Activated naive CD8-positive, alpha-beta T cell treated with anti-CD3 and anti-CD28 coated beads, Interleukin-2, amount 10 ng/mL, durations not matched to agents 7 days and 5 days (primary cell): ENCODE results near the gene ANKRD50. TPM values are rescaled to one million over a fixed set of nuclear protein-coding genes. Genes with fewer than 3 reads are reported as not detected.

ENCODE experiments used
- ATAC-seq: fragments of 150-1000 bp; cut with Tn5 transposase; one replicate; pipeline ENCODE4 v1.10.0; 2021; ENCODE audit warnings: low read depth, moderate library complexity
- POLR2A ChIA-PET: fragments of 350-600 bp; sonication (Branson Sonifier 250); formaldehyde crosslinking; loops from one replicate; lab custom pipeline; 2021; ENCODE audit warnings: antibody characterized with exemption; lab: Charles Lee
- DNase-seq: peaks from one replicate; pipeline ENCODE4 v3.0.0; 2021
- H3K27ac Mint-ChIP-seq: one replicate; pipeline ENCODE4 v1.8.0; 2022; ENCODE audit warnings: mild to moderate bottlenecking, mixed read lengths
- H3K27me3 Mint-ChIP-seq: one replicate; pipeline ENCODE4 v1.8.0; 2022; ENCODE audit warnings: mild to moderate bottlenecking, moderate library complexity, mixed read lengths
- H3K36me3 Mint-ChIP-seq: one replicate; pipeline ENCODE4 v1.8.0; 2021; ENCODE audit warnings: mild to moderate bottlenecking, mixed read lengths
- H3K4me1 Mint-ChIP-seq: one replicate; pipeline ENCODE4 v1.8.0; 2021; ENCODE audit warnings: mixed read lengths
- H3K4me3 Mint-ChIP-seq: one replicate; pipeline ENCODE4 v1.8.0; 2022; ENCODE audit warnings: mild to moderate bottlenecking, moderate library complexity, mixed read lengths
- H3K9me3 Mint-ChIP-seq: one replicate; pipeline ENCODE4 v1.8.0; 2021; ENCODE audit warnings: mixed read lengths
- total RNA-seq, 2 experiments: library from RNA; stranded (reverse); gene quantifications; one replicate each; pipeline ENCODE4 v1.2.3, GENCODE V29; 2021

Gene ANKRD50
- total RNA-seq, 2 experiments from 2014 or later: 0.11 to 0.28 TPM

GRCh38 chr4:124694306-124694705 lies 18.2 kb downstream of the ANKRD50 start:
- Mint-ChIP-seq H3K9me3 (peaks cover 2% of the 10 kb centered on the region), H3K4me3 (no peak overlapping the region), H3K27me3 (no peaks in the 10 kb centered on the region), H3K4me1 (no peaks in the 10 kb centered on the region), H3K27ac (no peak overlapping the region), H3K36me3 (no peaks in the 10 kb centered on the region)
- ATAC-seq (no peak), DNase-seq (no peak)
- POLR2A ChIA-PET: no interaction called here

GRCh38 chr4:124691801-124692200 lies 20.7 kb downstream of the ANKRD50 start:
- Mint-ChIP-seq H3K4me3 (no peak overlapping the region), H3K9me3 (peaks cover 2% of the 10 kb centered on the region), H3K27ac (no peak overlapping the region), H3K27me3 (no peaks in the 10 kb centered on the region), H3K36me3 (no peaks in the 10 kb centered on the region), H3K4me1 (no peaks in the 10 kb centered on the region)
- ATAC-seq (no peak), DNase-seq (no peak)
- POLR2A ChIA-PET: no interaction called here

DNA sequence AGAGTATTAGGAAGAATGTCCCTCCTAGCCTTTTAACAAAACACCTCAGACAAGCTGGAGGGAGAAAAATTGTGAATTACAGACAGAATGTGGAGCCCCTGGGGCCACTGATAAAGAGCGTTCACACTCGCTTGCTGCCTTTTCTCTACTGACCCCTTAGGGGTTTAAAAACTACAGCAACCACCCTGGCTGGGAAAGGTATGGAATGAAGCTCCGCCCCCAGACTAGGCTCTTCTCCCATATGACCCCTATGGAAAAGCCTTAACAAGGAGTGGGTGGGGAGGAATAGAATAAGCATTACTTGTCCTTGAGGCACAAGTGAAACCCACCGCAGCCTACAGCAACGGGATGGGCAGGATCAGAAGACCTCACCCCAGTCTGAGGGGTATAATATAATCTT lies 26.3 kb downstream of the ANKRD50 start:
- ATAC-seq (no peak), DNase-seq (no peak)
- H3K36me3 Mint-ChIP-seq: no peaks in the 10 kb centered on the region
- no peaks in the 10 kb centered on the region for H3K9me3 Mint-ChIP-seq
- POLR2A ChIA-PET: no interaction called here
- H3K4me1 Mint-ChIP-seq: no peaks in the 10 kb centered on the region
- no peak overlapping the region for H3K4me3 Mint-ChIP-seq
- no peak overlapping the region for H3K27ac Mint-ChIP-seq
- no peaks in the 10 kb centered on the region for H3K27me3 Mint-ChIP-seq

GRCh38 chr4:124685851-124686250 lies 26.7 kb downstream of the ANKRD50 start:
- Mint-ChIP-seq H3K27ac (no peak overlapping the region), H3K36me3 (no peaks in the 10 kb centered on the region), H3K9me3 (no peaks in the 10 kb centered on the region), H3K4me3 (no peak overlapping the region), H3K4me1 (no peaks in the 10 kb centered on the region), H3K27me3 (no peaks in the 10 kb centered on the region)
- ATAC-seq: no peak
- POLR2A ChIA-PET: no interaction called here
- DNase-seq: no peak

GRCh38 chr4:124684301-124684700 lies 28.2 kb downstream of the ANKRD50 start:
- Mint-ChIP-seq H3K9me3 (no peaks in the 10 kb centered on the region), H3K4me3 (no peak overlapping the region), H3K27me3 (no peaks in the 10 kb centered on the region), H3K4me1 (no peaks in the 10 kb centered on the region), H3K27ac (no peak overlapping the region), H3K36me3 (no peaks in the 10 kb centered on the region)
- DNase-seq (no peak), ATAC-seq (no peak)
- POLR2A ChIA-PET: no interaction called here

DNA sequence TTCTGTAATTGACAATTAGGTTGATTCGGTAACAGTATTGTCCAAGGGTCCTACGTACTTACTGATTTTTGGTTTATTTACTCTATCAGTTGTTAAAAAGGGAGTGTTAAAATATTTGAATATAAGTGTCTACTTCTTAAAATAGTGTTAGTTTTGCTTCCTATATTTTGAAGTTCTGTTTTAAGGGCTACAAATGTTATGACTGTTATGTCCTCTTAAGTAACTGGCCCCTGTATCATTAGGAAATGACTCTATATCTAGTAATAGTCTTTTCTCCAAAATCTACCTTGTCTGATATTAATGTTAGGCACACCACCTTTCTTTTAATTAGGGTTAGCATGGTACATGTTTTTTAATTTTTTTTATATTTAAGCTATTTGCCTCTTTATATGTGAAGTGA lies 30.1 kb downstream of the ANKRD50 start:
- Mint-ChIP-seq H3K9me3 (no peaks in the 10 kb centered on the region), H3K4me3 (no peak overlapping the region), H3K27ac (no peak overlapping the region), H3K27me3 (no peaks in the 10 kb centered on the region), H3K4me1 (no peaks in the 10 kb centered on the region), H3K36me3 (no peaks in the 10 kb centered on the region)
- POLR2A ChIA-PET: no interaction called here
- ATAC-seq: no peak
- no peak for DNase-seq

- POLR2A ChIA-PET: no interaction called here
- ATAC-seq (no peak), DNase-seq (no peak)
- no peaks in the 10 kb centered on the region for H3K36me3 Mint-ChIP-seq
- no peaks in the 10 kb centered on the region for H3K4me1 Mint-ChIP-seq
- H3K27ac Mint-ChIP-seq: no peak overlapping the region
- H3K9me3 Mint-ChIP-seq: peaks cover 2% of the 10 kb centered on the region
- no peaks in the 10 kb centered on the region for H3K27me3 Mint-ChIP-seq
- no peak overlapping the region for H3K4me3 Mint-ChIP-seq
Measured at GRCh38 chr4:124666496-124666895, 46.0 kb downstream of the ANKRD50 start.

DNA sequence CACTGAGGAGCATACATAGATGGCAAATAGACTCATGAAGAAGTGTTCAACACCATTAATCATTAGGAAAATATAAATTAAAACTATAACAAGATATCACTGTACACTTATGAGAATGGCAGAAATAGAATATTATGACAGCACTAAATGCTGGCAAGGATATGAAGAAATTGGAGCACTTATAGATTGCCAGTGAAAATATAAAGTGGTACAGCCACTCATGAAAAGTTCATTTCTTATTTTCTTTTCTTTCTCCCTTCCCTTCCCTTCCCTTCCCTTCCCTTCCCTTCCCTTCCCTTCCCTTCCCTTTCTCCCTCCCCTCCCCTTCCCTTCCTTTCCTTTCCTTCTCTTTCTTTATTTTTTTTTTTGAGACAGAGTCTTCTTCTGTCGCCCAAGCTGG lies 53.7 kb downstream of the ANKRD50 start:
- no peak overlapping the region for H3K4me3 Mint-ChIP-seq
- no peaks in the 10 kb centered on the region for H3K9me3 Mint-ChIP-seq
- no peaks in the 10 kb centered on the region for H3K36me3 Mint-ChIP-seq
- DNase-seq: no peak
- H3K27ac Mint-ChIP-seq: no peak overlapping the region
- ATAC-seq: no peak
- no peaks in the 10 kb centered on the region for H3K4me1 Mint-ChIP-seq
- H3K27me3 Mint-ChIP-seq: no peaks in the 10 kb centered on the region
- POLR2A ChIA-PET: no interaction called here

DNA sequence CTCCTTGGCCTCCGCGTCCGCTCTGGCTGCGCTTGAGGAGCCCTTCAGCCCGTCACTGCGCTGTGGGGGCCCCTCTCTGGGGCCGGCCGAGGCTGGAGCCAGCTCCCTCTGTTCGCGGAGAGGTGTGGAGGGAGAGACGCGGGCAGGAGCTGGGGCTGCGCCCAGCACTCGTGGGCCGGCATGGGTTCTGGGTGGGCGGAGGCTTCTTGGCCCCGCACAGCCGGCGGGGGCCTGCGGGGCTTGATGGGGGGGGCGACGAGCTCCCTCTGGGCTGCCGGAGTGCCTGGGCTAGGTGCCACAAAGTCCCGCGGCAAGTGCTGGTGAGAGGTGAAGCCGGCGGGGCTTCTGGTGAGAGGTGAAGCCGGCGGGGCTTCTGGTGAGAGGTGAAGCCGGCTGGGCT lies 61.9 kb downstream of the ANKRD50 start:
- Mint-ChIP-seq H3K27ac (no peak overlapping the region), H3K27me3 (no peaks in the 10 kb centered on the region), H3K36me3 (no peaks in the 10 kb centered on the region), H3K4me3 (no peak overlapping the region), H3K4me1 (no peaks in the 10 kb centered on the region), H3K9me3 (no peaks in the 10 kb centered on the region)
- no peak for DNase-seq
- no peak for ATAC-seq
- POLR2A ChIA-PET: no interaction called here

GRCh38 chr4:124647599-124647998 lies 64.9 kb downstream of the ANKRD50 start:
- POLR2A ChIA-PET: no interaction called here
- H3K4me1 Mint-ChIP-seq: no peaks in the 10 kb centered on the region
- H3K4me3 Mint-ChIP-seq: no peak overlapping the region
- no peaks in the 10 kb centered on the region for H3K36me3 Mint-ChIP-seq
- H3K27ac Mint-ChIP-seq: no peak overlapping the region
- no peak for ATAC-seq
- no peak for DNase-seq
- no peaks in the 10 kb centered on the region for H3K27me3 Mint-ChIP-seq
- no peaks in the 10 kb centered on the region for H3K9me3 Mint-ChIP-seq

DNA sequence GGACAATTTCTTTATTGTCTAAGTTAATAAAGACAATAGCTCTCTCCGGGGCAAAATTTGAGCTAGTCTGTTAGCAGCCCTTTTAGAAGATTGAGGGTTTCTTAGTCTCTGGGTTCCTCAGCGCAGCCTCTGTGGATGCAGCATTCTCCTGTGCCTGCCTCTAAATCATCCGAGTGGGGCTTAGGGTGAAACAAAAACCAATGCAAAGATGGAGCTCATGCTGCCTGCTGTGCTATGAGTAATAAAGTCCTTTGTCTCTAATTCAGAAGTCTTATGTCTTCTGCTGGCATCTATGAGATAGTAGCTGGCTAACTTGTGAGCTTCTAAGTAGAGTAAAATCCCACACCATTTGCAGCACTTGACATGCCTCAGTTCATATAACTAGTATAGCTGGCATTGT lies 67.9 kb downstream of the ANKRD50 start:
- DNase-seq (no peak), ATAC-seq (no peak)
- POLR2A ChIA-PET: no interaction called here
- Mint-ChIP-seq H3K9me3 (no peaks in the 10 kb centered on the region), H3K36me3 (no peaks in the 10 kb centered on the region), H3K4me1 (no peaks in the 10 kb centered on the region), H3K4me3 (no peak overlapping the region), H3K27me3 (no peaks in the 10 kb centered on the region), H3K27ac (no peak overlapping the region)

GRCh38 chr4:124642846-124643245 lies 69.7 kb downstream of the ANKRD50 start:
- Mint-ChIP-seq H3K27me3 (no peaks in the 10 kb centered on the region), H3K4me1 (no peaks in the 10 kb centered on the region), H3K27ac (no peak overlapping the region), H3K36me3 (no peaks in the 10 kb centered on the region), H3K4me3 (no peak overlapping the region), H3K9me3 (no peaks in the 10 kb centered on the region)
- ATAC-seq: no peak
- no peak for DNase-seq
- POLR2A ChIA-PET: no interaction called here

DNA sequence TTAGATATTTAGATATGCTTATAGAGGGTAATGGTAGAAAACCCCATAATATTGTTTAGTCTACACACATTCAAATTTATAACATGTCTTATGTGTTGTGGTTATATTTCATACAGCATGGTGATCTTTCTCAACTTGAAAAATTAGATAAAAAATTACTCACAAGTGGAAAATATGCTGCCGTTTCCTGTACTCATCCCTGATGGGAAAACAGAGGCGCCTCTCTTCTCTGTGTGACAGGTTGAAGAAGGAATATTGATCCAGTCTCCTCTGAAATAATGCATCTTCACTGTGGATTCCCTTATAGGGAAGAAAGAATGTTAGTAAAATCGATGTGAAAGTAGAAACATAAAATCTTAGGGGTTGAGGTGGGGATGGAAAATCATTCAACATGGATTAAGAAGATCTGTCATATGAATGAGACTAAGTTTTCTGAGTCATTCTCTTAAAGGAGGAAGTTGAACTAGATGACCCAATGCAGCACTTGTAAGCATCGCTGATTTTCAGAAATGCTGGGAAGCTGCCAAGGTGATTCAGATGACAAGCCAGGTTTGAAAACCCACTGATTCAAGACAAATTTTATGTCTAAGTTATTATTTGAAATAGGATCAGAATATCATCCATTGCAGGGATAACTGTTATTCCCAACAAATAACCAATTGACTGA lies 70.7 kb downstream of the ANKRD50 start:
- no peaks in the 10 kb centered on the region for H3K36me3 Mint-ChIP-seq
- no peak for DNase-seq
- no peak overlapping the region for H3K4me3 Mint-ChIP-seq
- peaks cover 2% of the 10 kb centered on the region for H3K27me3 Mint-ChIP-seq
- no peak overlapping the region for H3K27ac Mint-ChIP-seq
- POLR2A ChIA-PET: no interaction called here
- H3K9me3 Mint-ChIP-seq: no peaks in the 10 kb centered on the region
- H3K4me1 Mint-ChIP-seq: no peaks in the 10 kb centered on the region
- ATAC-seq: no peak

GRCh38 chr4:124640022-124640730 lies 72.4 kb downstream of the ANKRD50 start:
- POLR2A ChIA-PET: no interaction called here
- H3K27ac Mint-ChIP-seq: no peak overlapping the region
- no peak for DNase-seq

More at GRCh38 chr4:124640022-124640730, 72.4 kb downstream of the ANKRD50 start:
- Mint-ChIP-seq H3K9me3 (no peaks in the 10 kb centered on the region), H3K4me1 (no peaks in the 10 kb centered on the region), H3K36me3 (no peaks in the 10 kb centered on the region), H3K27me3 (peaks cover 2% of the 10 kb centered on the region), H3K4me3 (no peak overlapping the region)
- ATAC-seq: no peak
